Right lobe of liver (tissue), 6 donors: ENCODE data around the gene LONP2. TPM values are rescaled to one million over a fixed set of nuclear protein-coding genes. Genes with fewer than 3 reads are reported as not detected.

Experiments
- ATAC-seq, 4 donors: fragments of 200-7000 bp; cut with Tn5 transposase; one replicate each; pipeline ENCODE4 v1.9.1; 2020; ENCODE audit warnings: mild to moderate bottlenecking in 4 of 4, moderate library complexity in 4 of 4
- DNase-seq, 3 donors: peaks; one replicate each; pipeline ENCODE4 v3.0.0-alpha.2; 2020
- H3K27ac ChIP-seq, 3 donors: fragments of 200-600 bp; one replicate each; pipeline ENCODE4 v1.8.0; 2022
- H3K27me3 ChIP-seq, 2 donors: fragments of 200-600 bp; one replicate each; pipeline ENCODE4 v1.8.0; 2022
- H3K36me3 ChIP-seq, 4 donors: fragments of 200-600 bp; sonication (generic) in 1 of 4; one replicate each; pipeline versions ENCODE4 v1.5.1 to v1.8.0; 2017 to 2022; ENCODE audit warnings: control low read depth in 1 of 4
- H3K4me1 ChIP-seq, 4 donors: fragments of 200-600 bp; sonication (generic) in 1 of 4; one replicate each; pipeline versions ENCODE4 v1.5.1 to v1.8.0; 2017 to 2022; ENCODE audit warnings: control low read depth in 1 of 4
- H3K4me3 ChIP-seq, 3 donors: fragments of 200-600 bp; one replicate each; pipeline ENCODE4 v1.8.0; 2022
- H3K9me3 ChIP-seq, 4 donors: fragments of 200-600 bp; sonication (generic) in 1 of 4; one replicate each; pipeline versions ENCODE4 v1.5.1 to v1.8.0; 2017 to 2022; ENCODE audit warnings: control low read depth in 1 of 4
- POLR2A ChIP-seq: fragments of 450-650 bp; IDR thresholded peaks from one replicate; pipeline ENCODE4 v1.6.1; 2017; ENCODE audit warnings: antibody characterized with exemption, mild to moderate bottlenecking
- WGBS: methylation state at CpG from one replicate; pipeline ENCODE4 v1.1.6; 2018; ENCODE audit warnings: low coverage, low lambda C conversion rate; ENCODE audit not compliant: insufficient coverage; ENCODE audit errors: missing lambda C conversion rate; 5-methylcytosine and 5-hydroxymethylcytosine counted together
- intact Hi-C, 2 donors: fragments of 100-400 bp; cut with DNase I; formaldehyde crosslinking; loops; one replicate each; pipeline versions ENCODE4 v1.11.2 to v1.14.1; 2022
- total RNA-seq, 6 experiments: library from RNA; depleted of rRNA in 2 of 6; stranded (reverse); fragments of >200 nt in 2 of 6; fragmentation: NEBNext Ultra II Directional in 3 of 6; extraction: Animal tissue kit (Norgen Biotek cat#: 25700) in 3 of 6; gene quantifications; one replicate each; pipeline versions ENCODE4 v1.1.0 to v1.2.4, GENCODE V29; 2016 to 2023
- TF ChIP-seq, protein P1 (sequence below), 4 donors: fragments of 200-600 bp in 3 of 4; fragments of 450-650 bp in 1 of 4; IDR thresholded peaks; one replicate each; pipeline versions ENCODE4 v1.5.1 to v1.8.0; 2016 to 2022; ENCODE audit warnings: antibody characterized with exemption in 4 of 4, mild to moderate bottlenecking in 2 of 4
- donor health status: DM: no; HTN: yes; CAD: no.
- donor health status: DM: no; HTN: no; CAD: no.
- donor health status: DM: no; HTN: no; CAD: no.
- donor health status: DM: no; HTN: yes; CAD: no.
- donor health status: DM: no; HTN: yes; CAD: no.

LONP2 gene
- total RNA-seq, 6 experiments from 2014 or later = 102 to 164 (median 153) TPM

DNA sequence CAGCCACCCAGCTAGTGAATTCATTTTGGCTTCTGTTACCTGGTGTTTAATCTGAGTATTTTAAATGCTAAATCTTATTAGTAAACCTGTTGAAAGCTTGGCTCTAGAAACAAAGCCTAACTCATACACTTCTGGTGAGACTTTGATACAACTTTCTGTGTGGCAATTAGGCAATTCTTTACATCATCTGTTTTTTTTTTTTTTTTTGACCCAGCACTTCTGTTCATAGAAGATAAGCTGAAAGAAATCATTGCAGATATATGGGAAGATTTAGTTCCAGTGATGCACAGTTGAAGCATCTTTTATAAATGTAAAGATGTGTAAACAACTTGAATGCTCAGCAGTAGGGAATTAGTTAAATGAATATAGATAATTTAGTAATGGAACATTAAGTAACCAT is 24.9 kb downstream of the LONP2 start:
- DNase-seq (no peak), ATAC-seq (peak in 1 of 4 donors; percentile 22)
- Histone ChIP-seq H3K4me3 (no peak overlapping the region), H3K27ac (no peak overlapping the region), H3K36me3 (peaks cover 0 to 40% (median 16%) of the 10 kb centered on the region in 4 donors), H3K27me3 (no peaks in the 10 kb centered on the region), H3K4me1 (peaks cover 0 to 3% (median 0%) of the 10 kb centered on the region in 4 donors), H3K9me3 (no peaks in the 10 kb centered on the region)
- no peak for TF ChIP-seq POLR2A
- TF ChIP-seq, protein P1, sequence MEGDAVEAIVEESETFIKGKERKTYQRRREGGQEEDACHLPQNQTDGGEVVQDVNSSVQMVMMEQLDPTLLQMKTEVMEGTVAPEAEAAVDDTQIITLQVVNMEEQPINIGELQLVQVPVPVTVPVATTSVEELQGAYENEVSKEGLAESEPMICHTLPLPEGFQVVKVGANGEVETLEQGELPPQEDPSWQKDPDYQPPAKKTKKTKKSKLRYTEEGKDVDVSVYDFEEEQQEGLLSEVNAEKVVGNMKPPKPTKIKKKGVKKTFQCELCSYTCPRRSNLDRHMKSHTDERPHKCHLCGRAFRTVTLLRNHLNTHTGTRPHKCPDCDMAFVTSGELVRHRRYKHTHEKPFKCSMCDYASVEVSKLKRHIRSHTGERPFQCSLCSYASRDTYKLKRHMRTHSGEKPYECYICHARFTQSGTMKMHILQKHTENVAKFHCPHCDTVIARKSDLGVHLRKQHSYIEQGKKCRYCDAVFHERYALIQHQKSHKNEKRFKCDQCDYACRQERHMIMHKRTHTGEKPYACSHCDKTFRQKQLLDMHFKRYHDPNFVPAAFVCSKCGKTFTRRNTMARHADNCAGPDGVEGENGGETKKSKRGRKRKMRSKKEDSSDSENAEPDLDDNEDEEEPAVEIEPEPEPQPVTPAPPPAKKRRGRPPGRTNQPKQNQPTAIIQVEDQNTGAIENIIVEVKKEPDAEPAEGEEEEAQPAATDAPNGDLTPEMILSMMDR (IDR thresholded peaks at IDR 0.05) = no peak
- intact Hi-C loops = no loop called here

DNA sequence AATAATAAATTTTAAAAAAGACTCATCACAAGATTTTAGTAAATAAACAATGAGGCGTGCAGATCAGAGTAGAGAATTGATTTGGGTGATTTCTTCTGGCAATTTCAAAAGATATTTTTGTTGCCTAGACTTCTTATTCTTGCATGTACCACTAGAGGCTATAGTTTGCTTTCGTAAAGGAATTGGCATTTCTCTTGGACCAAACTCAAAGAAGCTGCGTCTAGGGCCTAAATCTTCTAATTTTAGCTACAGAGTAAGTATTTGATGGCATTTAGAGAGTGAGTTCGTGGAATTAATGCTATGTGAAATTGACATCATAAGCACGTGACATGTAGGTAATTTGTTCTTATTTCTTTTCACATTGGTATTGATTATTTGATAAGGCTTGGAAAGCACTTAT is 27.6 kb downstream of the LONP2 start:
- DNase-seq (no peak), ATAC-seq (no peak)
- H3K4me3 ChIP-seq = no peak overlapping the region
- no peaks in the 10 kb centered on the region for H3K9me3 ChIP-seq
- whole genome bisulfite sequencing = 71% methylated on average over 5 of the region's 5 CpGs
- intact Hi-C loops = no loop called here
- H3K27ac ChIP-seq = no peak overlapping the region
- peaks cover 0 to 43% (median 13%) of the 10 kb centered on the region in 4 donors for H3K36me3 ChIP-seq
- TF ChIP-seq, protein P1 (IDR thresholded peaks at IDR 0.05) = no peak
- TF ChIP-seq POLR2A = no peak
- H3K27me3 ChIP-seq = no peaks in the 10 kb centered on the region
- peaks cover 0 to 9% (median 2%) of the 10 kb centered on the region in 4 donors for H3K4me1 ChIP-seq

DNA sequence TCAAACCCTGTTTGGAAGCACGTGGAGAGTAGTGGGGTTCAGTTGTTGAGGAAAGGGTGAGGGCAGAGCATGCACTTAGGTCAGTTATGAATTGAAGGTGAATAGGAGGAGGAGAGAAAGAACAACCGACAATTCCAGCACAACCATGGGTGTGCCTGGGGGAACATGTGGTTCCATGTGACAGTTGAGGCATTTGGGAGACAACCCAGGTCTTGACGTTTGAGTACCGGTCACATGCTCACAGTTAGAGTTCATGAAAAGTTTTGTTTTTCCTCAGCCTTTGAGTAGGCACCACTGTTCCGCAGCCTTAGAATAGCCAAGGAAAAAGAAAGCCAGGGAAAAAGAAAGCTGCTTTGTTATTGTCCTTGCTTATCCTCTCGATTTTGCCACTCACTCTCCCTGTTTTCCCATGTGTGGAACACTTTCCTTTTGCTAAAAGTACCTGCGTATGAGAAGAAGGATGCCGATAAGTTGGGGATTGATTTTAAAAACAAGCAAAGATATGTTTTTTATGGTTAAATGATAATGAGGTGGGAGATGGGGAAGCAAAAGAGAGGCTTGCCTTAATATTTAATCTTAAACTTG is 28.8 kb downstream of the LONP2 start:
- Histone ChIP-seq H3K36me3 (peaks cover 0 to 46% (median 17%) of the 10 kb centered on the region in 4 donors), H3K27me3 (no peaks in the 10 kb centered on the region), H3K4me1 (peaks cover 0 to 9% (median 2%) of the 10 kb centered on the region in 4 donors), H3K27ac (no peak overlapping the region), H3K9me3 (no peaks in the 10 kb centered on the region), H3K4me3 (no peak overlapping the region)
- 69% methylated on average over 6 of the region's 8 CpGs for WGBS
- intact Hi-C loops = no loop called here
- no peak for DNase-seq
- peak in 3 of 4 donors; percentile 25 to 48 (median 35) for ATAC-seq
- no peak for TF ChIP-seq POLR2A
- TF ChIP-seq, protein P1 (IDR thresholded peaks at IDR 0.05) = no peak

DNA sequence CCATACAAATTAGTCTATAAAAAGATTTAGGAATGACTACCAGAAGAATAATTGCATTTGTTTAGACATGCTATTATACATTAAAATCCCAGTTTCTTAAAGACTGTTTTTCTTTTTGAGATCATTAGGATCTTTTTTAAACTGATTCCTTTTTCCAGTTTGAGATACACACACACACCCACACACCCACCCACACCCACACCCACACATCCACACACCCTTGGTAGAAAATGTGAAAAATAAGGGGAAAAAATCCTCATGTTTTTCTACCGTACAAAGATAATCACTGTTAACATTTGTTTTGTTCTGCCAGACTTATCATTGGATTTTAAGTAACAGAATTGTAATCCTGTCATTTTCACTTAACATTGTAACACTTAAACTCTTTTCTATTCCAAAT is 30.4 kb downstream of the LONP2 start:
- Histone ChIP-seq H3K27me3 (no peaks in the 10 kb centered on the region), H3K9me3 (no peaks in the 10 kb centered on the region), H3K4me1 (peaks cover 0 to 7% (median 2%) of the 10 kb centered on the region in 4 donors), H3K4me3 (no peak overlapping the region), H3K27ac (no peak overlapping the region), H3K36me3 (peaks cover 0 to 50% (median 18%) of the 10 kb centered on the region in 4 donors)
- 100% methylated on average over 1 of the region's 1 CpG for WGBS
- intact Hi-C loops = no loop called here
- no peak for ATAC-seq
- DNase-seq = no peak
- no peak for TF ChIP-seq POLR2A
- TF ChIP-seq, protein P1 (IDR thresholded peaks at IDR 0.05) = no peak
